Effector memory CD4-positive, alpha-beta T cell (primary cell): ENCODE results near the gene CH25H.

Experiments used
- DNase-seq, 3 donors: peaks; one replicate each; pipeline ENCODE4 v3.0.0-alpha.2; 2020
- H3K27ac ChIP-seq: 2 replicates; pipeline ENCODE4 v1.7.0; 2013; ENCODE audit warnings: mild to moderate bottlenecking, low read length, moderate library complexity; ENCODE audit not compliant: insufficient read depth, poor library complexity, severe bottlenecking
- H3K27me3 ChIP-seq: replicated peaks from 2 replicates; pipeline ENCODE4 v1.7.0; 2013; ENCODE audit warnings: mild to moderate bottlenecking, low read length; ENCODE audit not compliant: insufficient read depth, control insufficient read depth, poor library complexity, severe bottlenecking
- H3K36me3 ChIP-seq: 2 replicates; pipeline ENCODE4 v1.7.0; 2013; ENCODE audit warnings: mild to moderate bottlenecking, low read length, moderate library complexity; ENCODE audit not compliant: control insufficient read depth, insufficient read depth
- H3K4me1 ChIP-seq: 2 replicates; pipeline ENCODE4 v1.7.0; 2013; ENCODE audit warnings: low read length, mild to moderate bottlenecking; ENCODE audit not compliant: control insufficient read depth, insufficient read depth, poor library complexity, severe bottlenecking
- H3K4me3 ChIP-seq: 2 replicates; pipeline ENCODE4 v1.7.0; 2013; ENCODE audit warnings: low read length, low read depth, mild to moderate bottlenecking; ENCODE audit not compliant: insufficient read depth, poor library complexity, severe bottlenecking
- H3K9me3 ChIP-seq: 2 replicates; pipeline ENCODE4 v1.7.0; 2013; ENCODE audit warnings: mild to moderate bottlenecking, low read length, moderate library complexity; ENCODE audit not compliant: control insufficient read depth

CH25H gene

GRCh38 chr10:89233033-89233432 lies 25.9 kb upstream of the CH25H start:
- no peaks in the 10 kb centered on the region for H3K27me3 ChIP-seq

DNA sequence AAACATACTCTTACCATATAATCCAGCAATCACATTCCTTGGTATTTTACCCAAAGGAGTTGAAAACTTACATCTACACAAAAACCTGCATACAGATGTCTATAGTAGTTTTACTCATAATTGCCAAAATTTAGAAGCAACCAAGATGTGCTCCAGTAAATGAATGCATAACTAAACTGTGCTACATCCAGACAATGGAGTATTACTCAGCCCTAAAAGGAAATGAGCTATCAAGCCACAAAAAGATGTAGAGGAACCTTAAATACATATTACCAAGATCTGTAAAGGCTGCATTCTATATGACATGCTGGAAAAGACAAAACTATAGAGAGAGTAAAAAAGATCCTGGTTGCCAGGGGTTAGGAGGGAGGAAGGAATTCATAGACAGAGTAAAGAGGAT lies 21.8 kb upstream of the CH25H start:
- peaks cover 5% of the 10 kb centered on the region for H3K36me3 ChIP-seq

More at GRCh38 chr10:89233033-89233432, 25.9 kb upstream of the CH25H start:
- Histone ChIP-seq H3K27ac (no peak overlapping the region), H3K4me3 (no peak overlapping the region), H3K36me3 (no peaks in the 10 kb centered on the region), H3K4me1 (no peaks in the 10 kb centered on the region), H3K9me3 (no peaks in the 10 kb centered on the region)
- no peak for DNase-seq

GRCh38 chr10:89228146-89228545 lies 21.0 kb upstream of the CH25H start:
- peaks cover 12% of the 10 kb centered on the region for H3K36me3 ChIP-seq
- no peaks in the 10 kb centered on the region for H3K4me1 ChIP-seq
- H3K27me3 ChIP-seq = no peaks in the 10 kb centered on the region
- H3K9me3 ChIP-seq = no peaks in the 10 kb centered on the region
- H3K4me3 ChIP-seq = no peak overlapping the region
- no peak overlapping the region for H3K27ac ChIP-seq
- no peak for DNase-seq

More for the DNA sequence above, 21.8 kb upstream of the CH25H start:
- H3K4me1 ChIP-seq = no peaks in the 10 kb centered on the region
- no peak overlapping the region for H3K27ac ChIP-seq
- H3K27me3 ChIP-seq = no peaks in the 10 kb centered on the region
- no peak overlapping the region for H3K4me3 ChIP-seq
- no peak for DNase-seq
- no peaks in the 10 kb centered on the region for H3K9me3 ChIP-seq

GRCh38 chr10:89226891-89227290 lies 19.8 kb upstream of the CH25H start:
- Histone ChIP-seq H3K9me3 (no peaks in the 10 kb centered on the region), H3K36me3 (peaks cover 15% of the 10 kb centered on the region), H3K4me3 (no peak overlapping the region), H3K4me1 (no peaks in the 10 kb centered on the region), H3K27me3 (no peaks in the 10 kb centered on the region), H3K27ac (no peak overlapping the region)
- DNase-seq = no peak

GRCh38 chr10:89224739-89225443 lies 17.8 kb upstream of the CH25H start:
- Histone ChIP-seq H3K36me3 (peaks cover 24% of the 10 kb centered on the region), H3K4me3 (no peak overlapping the region), H3K27ac (no peak overlapping the region), H3K4me1 (no peaks in the 10 kb centered on the region), H3K9me3 (no peaks in the 10 kb centered on the region), H3K27me3 (no peaks in the 10 kb centered on the region)
- no peak for DNase-seq

- Histone ChIP-seq H3K4me1 (peaks cover 3% of the 10 kb centered on the region), H3K27me3 (no peaks in the 10 kb centered on the region), H3K27ac (no peak overlapping the region), H3K36me3 (peaks cover 26% of the 10 kb centered on the region), H3K4me3 (no peak overlapping the region), H3K9me3 (no peaks in the 10 kb centered on the region)
- no peak for DNase-seq
Measured at GRCh38 chr10:89221919-89222318, 14.8 kb upstream of the CH25H start.

DNA sequence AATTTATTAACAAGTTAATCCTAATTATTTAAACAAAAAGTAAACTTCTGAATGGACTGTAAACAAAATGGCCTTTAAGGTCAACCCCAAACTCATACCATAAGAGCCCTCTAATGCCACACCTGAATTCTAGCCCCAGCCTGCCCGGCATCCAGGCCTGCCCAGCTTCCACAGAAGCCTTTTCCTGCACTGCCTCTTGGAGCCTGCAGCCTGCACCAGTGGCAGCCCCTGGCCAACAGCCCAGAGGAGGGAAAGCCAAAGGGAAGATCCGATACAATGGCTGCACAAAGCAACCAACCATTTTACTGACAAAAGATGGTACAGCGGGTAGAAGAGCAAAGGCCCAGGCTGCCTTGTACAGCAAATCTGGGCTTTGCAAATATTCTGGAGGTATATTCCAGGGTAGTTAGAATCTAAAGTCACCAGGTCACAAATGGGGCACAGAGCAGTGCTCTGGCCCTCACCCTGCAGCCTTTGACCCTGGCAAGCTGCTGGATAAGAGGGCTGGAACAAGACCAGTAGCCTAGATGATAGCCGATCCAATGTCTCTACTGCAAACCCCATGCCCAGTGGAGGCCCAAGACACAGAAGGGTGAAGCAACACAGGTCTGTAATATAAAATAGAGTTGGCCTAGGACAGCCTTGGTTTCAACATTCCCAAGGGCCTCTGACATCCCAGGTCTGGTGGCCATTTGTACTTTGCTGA lies 12.5 kb upstream of the CH25H start:
- Histone ChIP-seq H3K36me3 (peaks cover 25% of the 10 kb centered on the region), H3K4me3 (no peak overlapping the region), H3K9me3 (no peaks in the 10 kb centered on the region), H3K27me3 (no peaks in the 10 kb centered on the region), H3K4me1 (peaks cover 3% of the 10 kb centered on the region), H3K27ac (no peak overlapping the region)
- no peak for DNase-seq

DNA sequence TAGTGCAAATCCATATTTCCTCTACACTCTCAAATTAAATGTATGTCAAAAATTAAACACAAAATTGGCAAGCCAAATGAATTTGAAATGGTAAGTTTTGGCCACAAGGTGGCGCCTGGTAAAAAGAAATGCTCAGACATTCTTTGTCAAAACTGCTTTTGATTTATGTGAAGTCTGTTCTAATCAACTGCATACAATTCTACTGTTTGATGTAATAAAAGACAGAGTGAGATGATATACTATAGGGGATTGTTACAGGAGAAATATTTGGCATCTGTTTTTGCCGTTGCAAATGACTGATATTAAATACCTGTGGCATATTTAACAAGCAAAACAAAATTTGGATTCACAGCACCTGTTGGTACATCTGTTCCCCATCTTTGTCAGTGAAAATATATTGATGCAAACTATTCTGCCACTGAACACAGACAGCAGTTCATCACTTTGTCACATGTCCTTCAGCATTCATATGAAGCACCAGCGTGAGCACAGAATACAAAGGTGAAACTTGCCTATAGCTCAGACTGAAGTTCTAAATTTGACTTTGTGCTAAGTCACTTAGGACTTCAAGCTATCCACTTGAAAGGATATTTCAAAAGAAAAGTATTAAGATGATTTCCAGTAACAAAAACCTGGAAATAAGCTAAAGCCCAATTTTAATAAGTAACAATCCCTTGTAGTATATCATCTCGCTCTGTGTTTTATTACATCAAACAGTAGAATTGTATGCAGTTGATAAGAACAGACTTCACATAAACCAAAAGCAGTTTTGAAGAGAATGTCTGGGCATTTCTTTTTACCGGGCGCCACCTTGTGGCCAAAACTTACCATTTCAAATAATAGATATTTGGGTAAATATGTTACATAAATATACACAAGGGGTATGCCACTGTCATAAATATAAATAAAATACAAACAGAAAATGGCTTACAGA lies 10.2 kb upstream of the CH25H start:
- no peaks in the 10 kb centered on the region for H3K9me3 ChIP-seq
- no peak overlapping the region for H3K4me3 ChIP-seq
- H3K27ac ChIP-seq = no peak overlapping the region
- DNase-seq = peak; percentile 8 to 54 (median 18)
- peaks cover 3% of the 10 kb centered on the region for H3K4me1 ChIP-seq
- peaks cover 15% of the 10 kb centered on the region for H3K36me3 ChIP-seq
- no peaks in the 10 kb centered on the region for H3K27me3 ChIP-seq

- DNase-seq = no peak
- no peak overlapping the region for H3K4me3 ChIP-seq
- H3K27ac ChIP-seq = no peak overlapping the region
- H3K4me1 ChIP-seq = peaks cover 3% of the 10 kb centered on the region
- H3K36me3 ChIP-seq = peaks cover 11% of the 10 kb centered on the region
- H3K9me3 ChIP-seq = no peaks in the 10 kb centered on the region
- H3K27me3 ChIP-seq = no peaks in the 10 kb centered on the region
Measured at GRCh38 chr10:89216056-89216455, 8.9 kb upstream of the CH25H start.
